Measurements from ENCODE around the gene ZNF396.
A peak's percentile ranks its signal among the peaks of the same experiment; 100 is the strongest.

ZNF396 gene

DNA sequence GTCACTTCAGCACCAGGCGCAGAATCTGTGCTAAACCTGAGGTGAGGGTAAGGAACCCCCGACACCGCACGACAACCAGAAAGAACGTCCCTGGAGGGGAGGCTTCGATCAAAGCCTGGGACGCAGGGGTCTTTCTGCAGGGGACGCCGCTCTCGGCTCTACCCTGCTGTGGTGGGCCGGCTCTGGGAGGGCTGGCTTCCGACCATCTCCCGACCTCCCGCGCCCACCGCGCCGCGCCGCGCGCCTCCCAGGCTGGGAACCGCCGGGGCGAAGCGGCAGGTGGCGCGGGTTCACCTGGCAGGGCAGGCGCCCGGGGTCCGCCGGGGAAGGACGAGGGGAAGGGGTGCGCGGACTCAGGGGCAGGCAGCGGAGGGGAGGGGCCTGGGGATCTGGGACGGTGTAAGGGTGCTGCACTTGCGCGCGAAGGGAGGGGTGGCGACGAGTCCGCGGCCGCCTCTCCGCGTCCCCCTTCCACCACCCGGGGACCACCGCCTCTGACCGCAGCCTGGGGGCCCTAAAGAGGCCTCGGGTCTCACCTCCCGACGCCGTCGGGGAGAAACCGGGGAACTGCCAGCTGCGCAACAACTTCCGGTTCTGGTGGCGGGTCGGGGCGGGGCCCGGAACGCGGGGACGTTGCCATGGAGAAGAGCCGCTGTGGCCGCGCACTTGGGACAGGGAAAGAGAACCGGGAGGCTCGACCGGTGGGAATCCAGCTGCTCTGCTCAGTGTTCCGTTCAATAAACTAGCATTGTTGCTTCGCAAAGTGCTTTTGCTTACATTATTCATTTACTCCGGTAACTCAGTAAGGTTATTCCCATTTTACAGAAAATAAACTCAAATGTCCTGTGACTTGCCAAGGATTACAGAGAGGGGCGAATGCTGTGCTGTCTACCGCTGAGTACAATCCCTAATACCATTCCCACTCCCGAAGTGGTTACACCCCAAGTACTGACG, at the start of gene ZNF396:
Gene ZNF396, minus strand, starts transcription at position 596 of the 954 bp plus-strand sequence. CDS start 3,045 bp downstream, outside the sequence.
- peak; percentile 69 for DNase-seq (ENCODE audit: low read depth)

DNA sequence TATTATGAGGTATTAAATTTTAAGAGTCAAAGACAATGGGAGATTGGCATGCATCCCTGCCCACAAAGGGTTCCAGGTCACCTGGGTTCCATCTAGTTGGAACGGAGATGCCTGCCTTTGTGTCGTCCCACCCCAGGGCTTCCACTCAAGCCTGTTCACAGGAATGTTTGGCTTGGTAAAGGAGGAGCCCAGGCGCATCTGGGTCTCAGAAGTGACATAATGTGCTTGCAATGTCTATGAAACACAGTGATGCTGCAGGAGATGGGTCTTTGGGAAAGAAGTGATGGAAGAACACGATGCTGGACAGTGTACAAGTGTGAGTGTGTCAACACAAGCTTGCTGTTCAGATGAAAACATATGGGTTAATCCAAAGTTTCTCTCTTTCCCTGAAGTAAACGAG, 49.6 kb upstream of the ZNF396 start:
- DNase-seq (ENCODE audit: low read depth), result no peak

DNA sequence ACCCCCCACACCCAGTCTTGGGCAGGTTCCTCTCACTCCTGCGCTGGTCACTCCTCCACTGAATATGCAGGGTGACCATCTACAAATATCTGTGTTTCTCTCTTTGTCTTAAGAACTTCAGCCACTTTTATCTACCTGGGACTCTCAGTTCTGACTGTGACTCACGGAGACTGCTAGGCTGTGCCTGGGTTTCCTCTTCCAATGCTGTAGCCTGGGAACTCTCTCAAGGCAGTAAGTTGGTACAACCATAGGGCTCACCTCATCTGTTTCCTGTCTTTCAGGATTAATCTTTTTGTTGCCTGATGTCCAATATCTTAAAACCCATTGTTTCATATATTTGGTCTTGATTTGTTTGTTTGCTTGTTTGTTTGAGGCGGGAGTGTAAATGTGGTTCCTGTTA, 47.2 kb upstream of the ZNF396 start:
- no peak for DNase-seq (ENCODE audit: low read depth)

DNA sequence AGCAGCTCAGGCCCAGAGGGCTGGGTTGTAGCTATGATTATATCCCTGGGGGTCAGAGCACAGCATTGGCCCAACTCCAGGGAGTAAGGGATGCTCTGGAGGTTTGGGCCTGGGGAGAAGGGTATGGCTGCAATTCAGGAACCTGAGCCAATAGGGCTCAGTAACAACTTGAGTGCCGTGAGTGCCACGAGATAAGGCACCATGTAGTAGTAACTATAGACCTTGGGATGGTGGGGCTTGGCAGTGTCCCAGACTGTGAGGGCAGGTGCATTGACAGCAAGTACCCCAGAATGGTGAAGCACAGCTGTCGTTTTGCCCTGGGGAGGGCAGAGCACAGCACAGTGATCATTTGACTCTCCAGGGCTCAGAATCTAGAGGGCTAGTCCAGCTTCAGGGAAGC, 45.1 kb upstream of the ZNF396 start:
- DNase-seq (ENCODE audit: low read depth), result no peak

DNA sequence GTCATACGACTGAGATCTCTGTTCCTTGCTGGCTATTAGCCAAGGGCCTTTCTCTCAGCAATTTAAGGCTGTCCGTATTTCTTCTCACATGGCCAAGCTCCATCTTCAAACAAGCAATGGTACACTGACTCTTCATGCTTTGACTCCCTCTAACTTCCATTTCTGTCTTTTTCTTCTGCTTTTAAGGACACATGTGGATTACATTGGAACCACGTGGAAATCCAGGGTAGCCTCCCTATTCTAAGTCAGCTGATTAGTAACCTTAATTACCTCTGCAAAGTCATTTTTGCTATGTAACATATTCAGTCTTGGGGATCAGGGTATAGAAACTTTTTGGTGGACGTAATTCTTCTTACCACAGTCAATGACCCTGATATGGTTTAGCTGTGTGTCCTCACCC, 41.5 kb upstream of the ZNF396 start:
- DNase-seq (ENCODE audit: low read depth), result no peak

DNA sequence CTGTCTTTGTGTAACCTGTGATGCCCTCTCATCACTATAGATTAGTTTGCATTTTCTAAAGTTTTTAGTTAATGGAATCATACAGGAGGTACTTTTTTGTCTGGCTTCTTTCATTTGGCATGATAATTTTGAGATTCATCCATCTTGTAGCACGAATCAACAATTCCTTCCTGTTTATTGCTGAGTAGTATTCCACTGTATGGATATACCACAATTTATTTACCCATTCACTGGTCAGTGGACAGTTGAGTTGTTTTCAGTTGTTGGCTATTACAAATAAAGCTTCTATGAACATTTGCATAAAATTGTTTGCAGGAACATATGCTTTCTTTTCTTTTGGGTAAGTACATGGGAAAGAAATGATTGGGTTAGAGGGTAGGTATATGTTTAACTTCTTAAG, 40.1 kb upstream of the ZNF396 start:
- no peak for DNase-seq (ENCODE audit: low read depth)

DNA sequence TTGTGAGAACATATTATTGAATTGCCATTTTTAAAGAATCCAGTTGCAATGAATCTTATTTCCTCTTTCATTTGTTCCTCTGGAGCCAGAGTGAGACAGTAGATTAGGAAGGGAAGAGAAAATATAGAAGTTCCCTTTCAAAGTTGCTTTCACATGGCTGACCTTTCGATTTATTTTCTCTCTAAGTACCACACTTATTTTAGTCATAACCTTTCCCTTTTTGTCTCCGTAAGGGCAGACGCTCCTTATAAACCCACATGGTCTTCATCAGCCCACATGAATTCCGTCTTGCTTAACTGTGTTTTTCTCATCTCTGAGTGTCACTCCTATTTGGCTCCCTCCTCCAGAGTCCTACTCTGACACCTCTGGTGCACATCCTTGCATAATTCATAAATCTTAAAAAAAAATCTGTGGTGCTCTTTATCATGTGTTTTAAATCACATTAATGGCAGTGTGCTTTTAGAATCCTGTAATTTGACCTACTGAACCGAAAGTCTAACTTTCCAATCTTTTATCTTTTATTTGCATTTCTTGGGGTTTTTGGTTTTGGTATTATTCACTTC, 38.5 kb upstream of the ZNF396 start:
- no peak for DNase-seq (ENCODE audit: low read depth)

DNA sequence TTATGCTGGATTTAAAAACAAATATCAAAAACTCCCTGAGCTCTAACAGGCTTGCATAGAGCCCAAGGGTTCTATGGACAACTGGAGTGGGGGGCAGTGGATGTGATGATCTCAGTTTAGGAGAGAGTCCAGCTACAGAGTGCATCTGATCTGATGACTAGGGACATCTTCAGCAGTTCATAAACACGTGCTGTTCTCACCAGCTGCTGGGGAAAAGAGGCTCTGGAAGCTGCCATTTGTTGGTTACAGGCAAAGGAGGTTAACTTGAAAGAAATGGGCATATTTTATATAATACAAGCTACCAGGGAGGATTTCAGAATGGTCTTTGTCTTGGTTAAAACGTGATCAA, 36.0 kb upstream of the ZNF396 start:
- no peak for DNase-seq (ENCODE audit: low read depth)

DNA sequence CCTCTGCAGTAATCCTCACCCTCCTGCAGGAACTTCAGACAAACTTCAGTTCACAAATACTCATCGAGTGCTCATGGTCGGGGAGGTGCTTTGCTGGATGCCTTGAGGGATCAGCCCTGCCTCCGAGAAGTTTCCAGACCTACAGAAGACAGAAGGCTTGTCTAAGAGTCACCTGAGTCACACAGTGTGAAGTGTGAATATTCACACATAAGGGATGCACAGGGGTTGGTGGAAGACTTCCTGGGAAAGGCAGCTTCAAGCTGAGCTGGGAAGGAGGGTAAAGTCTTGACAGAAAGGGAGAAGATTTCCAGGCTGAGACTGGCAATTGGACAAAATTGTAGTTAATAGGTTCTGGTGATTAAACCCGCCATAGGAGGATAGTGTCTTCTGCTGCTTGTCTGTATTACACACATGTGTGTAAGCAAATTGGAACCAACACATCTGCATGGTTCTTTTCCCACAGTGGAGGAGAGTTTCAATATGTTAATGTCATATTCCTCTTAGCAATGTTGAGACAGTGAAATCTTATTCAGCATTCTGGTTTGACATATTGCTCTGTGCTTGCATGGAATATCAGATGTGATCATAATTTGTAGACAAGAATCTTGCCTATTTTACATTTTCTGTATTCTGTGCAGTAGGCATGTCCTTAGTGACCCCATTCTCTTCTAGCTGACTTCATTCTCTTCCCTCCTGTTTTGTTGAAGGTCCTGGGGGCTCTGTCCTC, 34.7 kb upstream of the ZNF396 start:
- DNase-seq (ENCODE audit: low read depth), result no peak

DNA sequence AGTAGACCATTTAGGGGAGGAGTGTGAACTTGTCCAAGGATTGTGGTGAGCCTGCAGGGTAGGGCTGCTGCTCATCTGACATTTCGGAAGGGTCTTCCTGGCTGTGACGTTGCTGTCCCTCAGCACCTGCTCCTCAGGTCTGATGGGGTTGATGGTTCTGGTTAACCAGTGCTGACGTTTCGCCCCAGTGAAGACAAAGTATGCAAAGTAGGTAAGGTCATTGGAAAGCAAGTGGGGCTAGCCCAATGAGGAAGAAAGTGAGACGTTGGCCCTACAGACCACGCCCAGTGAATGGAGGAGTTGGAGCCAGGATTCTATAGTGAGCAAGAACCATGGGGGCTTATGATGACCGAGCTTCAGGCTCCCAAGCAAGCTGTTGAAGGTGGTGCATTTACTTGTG, 33.4 kb upstream of the ZNF396 start:
- DNase-seq (ENCODE audit: low read depth), result no peak

DNA sequence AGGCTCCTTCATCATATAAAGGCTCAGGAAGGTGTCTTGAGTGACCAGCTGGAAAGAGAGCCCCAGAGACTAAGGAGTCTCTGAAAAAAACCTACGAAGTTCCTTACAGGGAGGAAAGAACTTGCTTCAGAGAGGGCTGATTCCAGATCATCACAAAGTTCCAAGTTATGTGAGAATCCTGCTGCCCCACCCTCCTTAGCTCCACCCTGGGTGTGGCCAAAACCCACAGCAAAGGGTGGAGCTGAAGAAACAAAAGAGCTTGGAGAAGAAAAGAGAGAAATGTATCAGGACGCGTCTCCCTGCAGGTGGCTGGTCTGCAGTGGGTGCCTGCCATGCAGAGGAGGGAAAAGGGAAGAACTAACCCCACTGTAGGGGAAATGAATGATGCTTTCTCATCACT, 32.8 kb upstream of the ZNF396 start:
- no peak for DNase-seq (ENCODE audit: low read depth)

DNA sequence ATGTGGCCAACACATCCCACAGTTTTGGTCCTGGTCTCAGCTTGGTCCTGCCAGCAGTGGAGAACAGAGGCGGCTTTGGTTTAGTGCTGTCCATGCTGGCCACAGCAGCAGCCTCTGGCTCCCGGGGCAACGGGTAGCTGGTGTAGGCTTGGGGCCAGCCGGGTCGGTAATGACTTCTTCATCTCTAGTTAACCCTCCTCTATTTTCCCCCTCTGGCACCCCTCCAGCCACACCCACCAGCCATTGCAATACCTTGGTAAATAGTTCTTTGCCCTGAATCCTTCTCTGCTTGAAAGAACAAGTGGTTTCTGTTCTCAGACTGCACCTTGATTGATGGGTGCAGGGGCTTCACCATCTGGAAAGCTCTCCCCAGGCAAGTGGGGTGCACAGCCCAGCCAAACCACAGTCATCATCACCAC, 31.7 kb upstream of the ZNF396 start:
- no peak for DNase-seq (ENCODE audit: low read depth)

DNA sequence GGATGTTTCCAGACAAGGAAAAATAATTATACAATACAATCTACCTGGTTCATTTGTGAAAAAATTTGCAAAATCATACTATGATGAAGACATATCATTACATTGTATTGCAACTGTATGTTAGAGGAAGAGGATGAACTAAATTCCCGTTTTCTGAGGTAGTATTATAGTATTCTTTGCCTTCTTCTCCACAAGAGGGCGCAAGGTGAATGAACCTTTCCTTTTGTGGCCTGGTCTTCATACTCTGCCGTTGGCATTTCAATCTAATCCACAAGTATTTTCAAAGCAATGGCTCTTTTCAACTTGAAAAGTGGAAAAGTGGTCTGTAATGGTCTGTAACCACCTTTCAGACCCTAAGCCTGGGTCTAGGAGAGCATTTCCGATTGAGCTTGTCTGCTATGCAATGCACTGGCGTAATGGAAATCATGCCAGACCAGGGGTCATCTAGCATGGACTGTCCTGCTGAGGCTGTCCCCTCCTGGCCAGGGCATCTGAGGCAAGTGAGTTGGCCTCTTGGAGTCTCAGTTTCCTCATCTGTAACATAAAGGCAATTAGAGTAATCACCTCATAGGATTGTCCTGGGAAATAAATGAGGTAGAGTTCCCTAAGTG, 30.8 kb upstream of the ZNF396 start:
- peak; percentile 77 for DNase-seq (ENCODE audit: low read depth)

DNA sequence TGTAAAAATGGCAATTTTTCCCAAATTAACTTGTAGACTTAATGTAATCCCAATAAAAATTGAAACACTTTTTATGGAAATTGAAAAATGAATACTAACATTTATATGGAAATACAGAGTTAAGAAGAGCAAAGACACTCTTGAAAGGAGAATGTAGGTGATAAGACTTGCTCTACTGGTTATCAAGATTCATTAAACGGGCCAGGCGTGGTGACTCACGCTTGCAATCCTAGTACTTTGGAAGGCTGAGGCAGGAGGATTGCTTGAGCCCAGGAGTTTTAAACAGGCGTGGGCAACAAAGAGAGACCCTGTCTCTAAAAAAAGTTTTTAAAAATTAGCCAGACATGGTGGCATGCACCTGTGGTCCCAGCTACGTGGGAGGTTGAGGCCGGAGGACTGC, 29.5 kb upstream of the ZNF396 start:
- no peak for DNase-seq (ENCODE audit: low read depth)

DNA sequence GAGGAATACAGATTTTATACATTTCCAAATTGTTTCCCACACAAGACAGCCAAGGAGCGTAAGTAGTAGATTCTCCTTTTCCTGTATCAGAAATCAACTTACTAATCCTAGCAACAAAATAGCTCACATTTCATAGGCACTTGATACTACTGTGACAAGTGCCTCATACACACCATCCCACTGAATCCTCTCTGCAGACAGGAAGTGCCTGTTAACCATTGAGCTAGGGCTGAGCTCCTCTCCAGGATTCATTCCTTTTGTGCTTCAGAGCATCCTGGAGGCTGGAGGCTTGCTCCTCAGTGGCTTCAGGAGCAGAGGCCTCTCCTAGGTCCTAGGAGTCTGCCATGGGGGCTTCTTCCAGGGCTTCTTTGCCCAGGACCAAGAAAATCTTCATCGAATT, 20.8 kb upstream of the ZNF396 start:
- no peak for DNase-seq (ENCODE audit: low read depth)

DNA sequence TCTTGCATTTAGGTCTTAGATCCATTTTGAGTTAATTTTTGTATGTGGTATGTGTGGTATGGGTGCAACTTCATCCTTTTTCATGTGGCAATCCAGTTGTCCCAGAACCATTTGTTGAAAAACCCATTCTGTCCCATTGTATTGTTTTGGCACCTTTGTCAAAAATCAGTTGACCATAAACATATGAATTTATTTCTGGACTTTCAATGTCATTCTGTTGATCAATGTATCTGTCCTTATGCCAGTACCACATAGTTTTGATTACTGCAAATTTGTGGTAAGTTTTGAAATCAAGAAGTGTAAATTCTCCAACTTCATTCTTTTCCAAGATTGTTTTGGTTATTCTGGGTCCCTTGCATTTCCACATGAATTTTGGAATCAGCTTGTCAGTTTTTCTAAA, 16.6 kb upstream of the ZNF396 start:
- DNase-seq (ENCODE audit: low read depth), result no peak

DNA sequence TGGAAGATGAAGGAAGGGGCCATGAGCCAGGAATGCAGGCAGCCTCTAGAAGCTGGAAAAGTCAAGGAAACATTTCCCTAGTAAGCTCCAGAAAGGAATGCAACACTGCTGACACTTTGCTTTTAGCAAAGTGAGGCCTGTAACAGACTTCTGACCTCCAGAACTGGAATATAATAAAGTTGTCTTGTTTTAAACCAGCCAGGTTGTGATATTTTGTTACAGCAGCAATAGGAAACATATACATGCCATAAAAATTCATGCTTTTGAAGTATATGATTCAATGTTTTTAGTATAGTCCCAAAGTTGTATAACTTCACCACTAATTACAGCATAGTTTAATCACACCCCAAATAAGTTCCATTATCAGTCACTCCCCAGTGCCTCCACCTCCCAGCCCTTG, 15.2 kb upstream of the ZNF396 start:
- DNase-seq (ENCODE audit: low read depth), result no peak

DNA sequence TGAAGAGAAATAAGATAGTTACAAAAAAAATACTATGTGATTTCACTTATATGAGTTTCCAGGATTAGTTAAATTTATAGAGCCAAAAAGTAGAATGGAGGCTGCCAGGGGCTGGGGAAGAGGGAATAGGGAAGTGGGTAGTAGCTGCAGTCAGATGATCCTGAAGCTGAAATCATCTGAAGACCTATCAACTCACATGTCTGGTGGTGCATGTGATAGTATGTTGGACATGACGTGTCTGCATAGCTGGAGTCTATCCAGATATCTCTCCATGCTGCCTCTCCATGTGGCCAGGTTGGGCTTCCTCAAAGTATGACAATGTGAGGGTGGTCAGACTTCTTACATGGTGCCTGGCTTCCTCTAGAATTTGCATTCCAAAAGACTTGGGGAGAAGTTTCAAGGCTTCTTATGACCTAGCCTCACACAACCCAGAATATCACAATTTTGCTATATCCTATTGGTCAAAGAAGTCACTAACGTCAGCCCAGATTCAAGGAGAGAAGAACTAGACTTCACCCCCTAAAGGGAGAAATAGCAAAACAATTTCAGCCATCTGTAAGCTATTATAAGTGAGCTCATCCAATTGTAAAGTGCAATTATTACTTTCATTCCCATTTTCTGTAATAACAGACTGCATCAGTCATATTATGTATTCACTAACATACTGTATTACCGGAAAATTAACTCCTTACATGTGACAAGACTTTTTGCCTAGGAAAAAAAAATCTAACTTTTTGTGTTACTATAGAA, 14.0 kb upstream of the ZNF396 start:
- DNase-seq (ENCODE audit: low read depth), result no peak

DNA sequence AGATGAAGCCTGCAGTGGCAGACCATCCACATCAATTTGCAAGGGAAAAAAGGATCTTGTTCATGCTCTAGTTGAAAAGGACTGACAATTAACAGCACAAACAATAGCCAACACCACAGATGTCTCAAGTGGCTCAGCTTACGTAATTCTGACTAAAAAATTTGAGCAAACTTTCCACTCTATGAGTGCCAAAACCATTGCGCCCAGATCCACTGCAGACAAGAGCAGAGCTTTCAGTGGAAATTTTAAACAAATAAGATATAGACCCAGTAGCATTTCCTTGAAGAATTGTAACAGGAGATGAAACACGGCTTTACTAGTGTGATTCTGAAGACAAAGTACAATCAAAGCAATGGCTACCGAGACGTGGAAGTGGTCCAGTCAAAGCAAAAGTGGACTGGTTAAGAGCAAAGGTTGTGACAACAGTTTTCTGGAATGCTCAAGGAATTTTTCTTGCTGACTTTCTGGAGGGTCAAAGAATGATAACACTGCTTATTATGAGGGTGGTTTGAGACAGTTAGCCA, 12.0 kb upstream of the ZNF396 start:
- DNase-seq (ENCODE audit: low read depth), result peak; percentile 28

DNA sequence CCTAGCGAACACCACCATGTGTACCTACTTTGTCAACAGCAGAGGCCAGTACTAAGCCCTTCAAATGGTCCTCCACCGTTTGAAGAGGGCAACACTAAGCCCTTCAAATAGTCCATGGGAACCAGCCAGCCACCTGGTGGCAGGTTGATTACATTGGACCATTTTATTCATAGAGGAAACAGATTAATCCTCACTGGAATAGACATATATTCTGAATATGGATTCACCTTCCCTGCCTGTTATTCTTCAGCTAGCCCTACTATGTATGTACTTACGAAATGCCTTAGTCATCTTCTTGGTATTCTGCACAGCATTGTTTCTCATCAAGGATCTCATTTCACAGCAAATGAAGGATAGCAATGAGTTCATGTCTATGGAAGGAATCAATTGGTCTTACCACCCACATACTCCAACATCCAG, 10.0 kb upstream of the ZNF396 start:
- DNase-seq (ENCODE audit: low read depth), result peak; percentile 43

DNA sequence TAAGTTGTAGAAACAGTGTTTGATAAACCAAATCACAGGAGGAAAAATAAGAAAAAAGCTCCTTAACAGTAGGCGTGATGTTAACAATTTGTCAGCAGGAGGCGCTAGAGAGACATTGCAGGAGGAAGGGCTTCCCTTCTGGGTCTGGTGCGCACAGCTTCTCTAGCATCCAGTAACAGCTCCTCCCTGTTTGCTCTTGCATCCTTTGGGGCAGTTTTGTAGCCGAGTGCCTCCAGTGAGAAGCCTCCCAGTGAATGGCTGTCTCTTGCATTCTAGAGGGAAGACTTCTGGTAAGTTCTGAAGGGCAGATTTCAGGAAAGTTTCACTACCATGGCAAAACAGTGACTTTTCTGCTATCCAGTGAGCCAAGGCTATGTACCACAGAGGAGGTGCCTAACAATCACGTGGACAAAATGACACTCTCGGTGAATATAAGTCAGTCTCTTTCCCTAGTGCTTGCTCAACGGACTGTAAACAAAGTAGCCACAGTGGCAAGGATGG, 9.5 kb upstream of the ZNF396 start:
- peak; percentile 72 for DNase-seq (ENCODE audit: low read depth)
